ENCODE data around the gene FAM47E.
"Not testable (repeated sequence)": the region's sequence is repeated elsewhere in the genome, so short reads cannot be mapped to it uniquely, and the experiment has no call there.

FAM47E gene

GRCh38 chr4:76266627-76267026 is 15.1 kb downstream of the FAM47E start:
- no peak for DNase-seq (ENCODE audit: low read depth in 2 of 3, low spot score in 2 of 3)

DNA sequence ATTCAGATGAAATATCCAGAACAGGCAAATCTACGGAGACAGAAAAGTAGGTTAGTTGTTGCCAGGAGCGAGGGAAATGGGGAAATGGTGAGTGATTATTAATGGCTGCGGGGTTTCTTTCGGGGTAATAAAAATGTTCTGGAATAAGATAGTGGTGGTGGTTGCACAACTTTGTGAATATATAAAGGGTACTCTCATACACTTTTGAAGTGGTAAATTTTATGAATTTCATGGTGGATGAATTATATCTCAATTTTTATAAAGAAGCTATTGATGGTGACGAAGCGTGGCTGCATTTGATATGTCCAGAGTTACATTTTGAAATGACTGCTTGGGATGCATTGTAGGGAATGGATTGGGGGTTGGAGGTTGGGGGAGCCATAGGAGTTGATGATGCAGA is 16.3 kb downstream of the FAM47E start:
- DNase-seq (ENCODE audit: low read depth in 2 of 3, low spot score in 2 of 3) = no peak

DNA sequence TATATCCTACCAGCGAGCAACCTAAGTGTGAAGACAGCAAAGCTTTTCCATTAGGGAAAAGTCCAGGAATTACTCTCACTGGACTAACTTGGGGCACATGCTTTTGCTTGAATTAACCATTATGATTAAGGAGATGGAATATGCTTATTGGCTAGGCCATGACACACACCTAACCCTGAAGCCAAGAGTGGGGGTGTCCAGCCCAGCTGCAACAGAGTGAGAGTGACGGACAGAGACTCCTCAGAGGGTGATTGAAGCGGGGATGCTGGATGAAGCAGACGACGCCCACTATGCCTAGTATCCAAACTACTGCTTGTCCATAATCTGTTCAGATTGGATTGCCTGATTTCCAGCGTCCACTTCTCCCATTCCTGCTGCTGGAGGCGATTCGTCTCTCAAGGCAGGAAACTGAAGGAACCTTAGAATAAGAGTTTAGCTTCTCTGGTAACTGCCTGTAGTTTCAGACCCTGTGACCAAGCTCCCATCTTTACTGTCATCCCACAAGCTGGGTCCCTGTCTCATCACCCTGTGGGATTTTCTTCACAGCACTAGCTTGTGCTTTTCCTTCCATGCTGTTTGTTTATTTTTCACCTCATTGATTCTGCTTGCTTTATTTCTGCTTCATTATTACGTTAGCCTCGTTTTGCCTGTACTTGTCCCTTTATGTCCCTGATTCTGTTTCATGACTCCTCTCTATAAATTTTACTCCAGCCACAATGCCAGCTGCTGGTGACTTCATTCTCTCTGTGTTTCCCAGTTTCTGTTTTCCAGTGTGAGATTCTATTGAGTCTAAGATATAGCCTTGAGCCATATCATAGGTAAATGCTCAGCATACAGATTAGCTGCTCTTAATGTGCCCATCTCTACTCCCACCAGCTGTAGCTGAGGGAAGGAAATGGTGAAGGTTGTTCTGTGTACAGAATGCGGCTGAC is 19.0 kb downstream of the FAM47E start:
- DNase-seq (ENCODE audit: low read depth in 2 of 3, low spot score in 2 of 3) = no peak

- DNase-seq (ENCODE audit: low read depth in 2 of 3, low spot score in 2 of 3) = no peak
These were observed 19.7 kb downstream of the FAM47E start for GRCh38 chr4:76271248-76271647.

DNA sequence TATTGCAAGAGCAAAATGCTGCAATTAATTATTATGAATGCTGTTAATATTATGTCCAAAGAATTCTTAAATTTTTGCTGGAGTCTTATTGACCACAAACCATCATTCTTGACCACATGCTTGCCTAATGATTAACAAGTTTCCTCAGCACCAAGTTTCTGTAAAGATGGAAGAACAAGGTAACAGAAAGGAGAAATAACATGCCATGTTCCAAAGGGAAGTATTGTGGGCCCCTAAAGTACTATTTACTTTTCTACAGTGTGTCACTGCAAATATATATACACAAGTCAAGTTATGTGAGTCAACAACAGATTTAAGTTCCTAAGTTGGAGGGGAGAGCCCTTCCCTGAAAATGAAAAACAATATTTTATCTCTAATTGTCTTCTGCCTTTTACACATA is 20.6 kb downstream of the FAM47E start:
- DNase-seq (ENCODE audit: low read depth in 2 of 3, low spot score in 2 of 3) = no peak

DNA sequence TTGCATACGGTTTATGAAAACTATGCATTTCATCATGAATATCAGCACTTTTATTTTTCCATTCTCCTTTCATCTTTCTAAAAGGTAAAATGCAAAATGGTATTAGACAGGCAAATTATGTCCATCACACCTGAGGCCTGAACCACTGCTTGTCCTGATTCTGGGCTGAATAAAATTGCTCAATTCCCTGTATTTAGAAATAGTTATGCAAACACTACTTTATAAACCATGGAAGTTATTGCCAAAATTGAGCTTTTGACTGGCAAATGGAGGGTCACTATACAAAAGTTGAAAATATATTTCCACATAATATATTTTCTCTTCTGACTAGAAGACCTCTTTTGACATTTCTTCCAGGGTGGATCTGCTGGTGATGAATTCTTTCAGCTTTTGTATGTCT is 21.1 kb downstream of the FAM47E start:
- no peak for DNase-seq (ENCODE audit: low read depth in 2 of 3, low spot score in 2 of 3)

DNA sequence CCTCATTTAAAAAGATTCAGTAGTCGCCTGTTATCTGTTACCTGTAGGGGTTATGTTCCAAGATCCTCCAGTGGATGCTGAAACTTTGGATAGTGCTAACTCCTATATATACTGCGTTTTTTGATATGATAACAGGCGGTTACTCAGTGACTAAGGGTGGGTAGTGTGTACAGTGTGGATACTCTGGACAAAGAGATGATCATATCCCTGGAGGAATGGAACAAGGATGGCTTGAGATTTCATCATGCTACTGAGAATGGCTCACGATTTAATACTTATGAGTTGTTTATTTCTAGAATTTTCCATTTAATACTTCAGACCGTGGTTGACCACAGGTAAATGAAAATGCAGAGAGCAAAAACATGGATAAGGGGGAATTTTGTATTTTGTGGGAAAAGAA is 21.5 kb downstream of the FAM47E start:
- no peak for DNase-seq (ENCODE audit: low read depth in 2 of 3, low spot score in 2 of 3)

GRCh38 chr4:76275486-76276124 is 24.1 kb downstream of the FAM47E start:
- DNase-seq (ENCODE audit: low read depth in 2 of 3, low spot score in 2 of 3) = no peak

- DNase-seq (ENCODE audit: low read depth in 2 of 3, low spot score in 2 of 3) = no peak
These were observed 25.3 kb downstream of the FAM47E start for GRCh38 chr4:76276813-76277212.

DNA sequence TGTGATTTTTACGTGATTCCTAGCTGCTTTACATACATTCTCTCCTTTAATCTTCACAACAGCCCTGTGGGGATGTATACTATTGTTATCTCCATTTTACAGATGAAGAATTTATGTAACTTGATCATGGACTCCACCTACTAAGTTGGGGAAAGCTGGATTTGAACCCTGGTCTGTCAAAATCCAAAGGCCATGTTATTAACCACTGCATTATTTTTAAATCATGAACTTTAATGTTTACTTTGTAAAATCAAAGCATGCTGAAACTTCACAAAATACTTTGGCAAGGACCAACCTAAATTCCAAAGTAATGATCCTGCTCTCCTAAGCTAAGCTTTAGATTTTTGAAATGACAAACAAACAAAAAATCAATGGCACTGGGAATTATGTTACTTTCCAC is 26.1 kb downstream of the FAM47E start:
- no peak for DNase-seq (ENCODE audit: low read depth in 2 of 3, low spot score in 2 of 3)

- DNase-seq (ENCODE audit: low read depth in 2 of 3, low spot score in 2 of 3) = no peak
These were observed 27.1 kb downstream of the FAM47E start for GRCh38 chr4:76278583-76278982.

- no peak for DNase-seq (ENCODE audit: low read depth in 2 of 3, low spot score in 2 of 3)
These were observed 27.9 kb downstream of the FAM47E start for GRCh38 chr4:76279462-76279861.

DNA sequence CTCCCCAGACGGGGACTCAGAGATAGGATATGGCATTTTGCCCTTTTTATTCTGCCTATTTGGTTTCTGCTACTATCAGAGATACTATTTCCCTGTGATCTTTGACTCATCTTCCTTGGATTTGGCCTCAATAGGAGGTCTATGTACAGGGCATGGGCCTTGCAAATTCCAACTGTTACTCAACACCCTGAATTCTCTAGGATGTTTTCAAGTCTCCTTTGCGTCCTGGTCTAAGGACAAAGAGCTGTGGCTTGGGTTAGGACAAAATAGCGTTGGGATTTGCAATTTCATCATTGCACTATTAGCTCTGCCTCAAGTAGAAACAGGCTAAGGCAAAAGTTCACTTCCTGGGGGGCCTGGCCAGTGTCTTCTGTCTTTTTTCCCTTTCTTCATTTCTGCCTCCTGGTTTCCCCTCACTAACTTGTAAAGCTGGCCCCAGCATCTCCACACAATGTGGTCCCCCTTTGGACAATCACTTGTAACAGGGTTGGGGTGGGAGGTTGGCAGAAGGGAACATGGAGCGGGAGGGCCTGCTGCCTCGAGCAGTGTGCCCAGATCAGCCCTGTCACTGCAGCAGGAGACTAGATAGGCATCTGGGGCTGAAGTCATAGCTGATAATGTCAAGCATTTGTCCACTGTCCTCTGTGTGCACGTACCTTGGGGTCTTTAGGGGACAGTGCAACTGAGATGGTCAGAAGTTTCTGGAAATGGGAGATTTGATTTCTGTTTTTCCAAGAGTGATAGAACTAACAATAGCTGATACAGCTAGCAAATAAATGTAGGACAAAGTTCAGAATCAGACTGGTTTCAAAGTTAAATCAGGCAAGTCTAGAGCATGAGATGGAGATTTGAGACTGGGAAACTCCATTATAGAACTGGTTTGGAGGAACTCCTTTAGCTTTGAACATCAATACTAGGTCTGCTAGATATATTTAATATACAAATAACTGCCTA is 29.2 kb downstream of the FAM47E start:
- DNase-seq (ENCODE audit: low read depth in 2 of 3, low spot score in 2 of 3) = no peak

GRCh38 chr4:76281594-76281993 is 30.1 kb downstream of the FAM47E start:
- not testable (repeated sequence) for DNase-seq (ENCODE audit: low read depth in 2 of 3, low spot score in 2 of 3)

GRCh38 chr4:76282941-76283689 is 31.6 kb downstream of the FAM47E start:
- DNase-seq (ENCODE audit: low read depth in 2 of 3, low spot score in 2 of 3) = no peak

GRCh38 chr4:76283900-76284299 is 32.4 kb downstream of the FAM47E start:
- no peak for DNase-seq (ENCODE audit: low read depth in 2 of 3, low spot score in 2 of 3)

DNA sequence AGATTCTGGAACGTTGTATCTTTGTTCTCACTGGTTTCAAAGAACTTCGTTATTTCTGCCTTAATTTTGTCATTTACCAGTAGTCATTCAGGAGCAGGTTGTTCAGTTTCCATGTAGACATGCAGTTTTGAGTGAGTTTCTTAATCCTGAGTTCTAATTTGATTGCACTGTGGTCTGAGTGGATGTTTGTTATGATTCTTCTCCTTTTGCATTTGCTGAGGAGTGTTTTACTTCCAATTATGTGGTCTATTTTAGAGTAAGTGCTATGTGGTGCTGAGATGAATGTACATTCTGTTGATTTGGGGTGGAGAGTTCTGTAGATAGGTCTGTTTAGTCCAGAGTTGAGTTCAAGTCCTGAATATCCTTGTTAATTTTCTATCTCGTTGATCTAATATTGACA is 36.3 kb downstream of the FAM47E start:
- not testable (repeated sequence) for DNase-seq (ENCODE audit: low read depth in 2 of 3, low spot score in 2 of 3)

- no peak for DNase-seq (ENCODE audit: low read depth in 2 of 3, low spot score in 2 of 3)
These were observed 41.2 kb downstream of the FAM47E start for GRCh38 chr4:76292730-76293129.

DNA sequence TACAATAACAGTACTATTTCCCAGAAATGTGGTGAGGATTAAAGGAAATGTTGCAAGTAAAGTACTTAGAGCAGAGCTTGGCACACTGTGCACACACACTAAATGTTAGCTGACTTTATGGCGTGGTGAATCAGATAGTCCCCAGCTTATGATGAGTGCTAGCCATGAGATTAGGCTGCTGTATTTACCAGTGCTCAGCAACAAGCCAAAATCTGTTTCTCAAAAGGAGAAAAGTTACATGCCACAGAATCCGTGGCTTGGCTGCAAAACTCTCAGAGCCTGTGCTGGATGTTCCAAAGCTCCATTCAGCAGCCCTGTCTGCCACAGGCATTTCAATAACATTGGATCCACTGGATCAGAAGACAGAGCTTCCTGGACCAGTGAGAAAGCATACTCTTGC is 42.3 kb downstream of the FAM47E start:
- no peak for DNase-seq (ENCODE audit: low read depth in 2 of 3, low spot score in 2 of 3)

GRCh38 chr4:76296286-76296820 is 44.8 kb downstream of the FAM47E start:
- DNase-seq (ENCODE audit: low read depth in 2 of 3, low spot score in 2 of 3) = no peak
